22Rv1 (cell line): ENCODE results near the gene CHTF18.
A peak's percentile ranks its signal among the peaks of the same experiment; 100 is the strongest.

ENCODE experiments used
- H3K27ac ChIP-seq: fragments of 450-650 bp; 2 replicates; pipeline ENCODE4 v1.5.1; 2017
- ZFX ChIP-seq: fragments of 450-650 bp; IDR thresholded peaks from 2 replicates; pipeline ENCODE4 v1.6.1; 2017; ENCODE audit warnings: antibody characterized with exemption, borderline replicate concordance
- TF ChIP-seq, protein P1 (sequence below): fragments of 450-650 bp; IDR thresholded peaks from 2 replicates; pipeline ENCODE4 v1.5.1; 2017; ENCODE audit warnings: mild to moderate bottlenecking

CHTF18 gene

GRCh38 chr16:804193-805048 lies 16.0 kb downstream of the CHTF18 start:
- no peak overlapping the region for H3K27ac ChIP-seq
- no peak for TF ChIP-seq ZFX
- TF ChIP-seq, protein P1, sequence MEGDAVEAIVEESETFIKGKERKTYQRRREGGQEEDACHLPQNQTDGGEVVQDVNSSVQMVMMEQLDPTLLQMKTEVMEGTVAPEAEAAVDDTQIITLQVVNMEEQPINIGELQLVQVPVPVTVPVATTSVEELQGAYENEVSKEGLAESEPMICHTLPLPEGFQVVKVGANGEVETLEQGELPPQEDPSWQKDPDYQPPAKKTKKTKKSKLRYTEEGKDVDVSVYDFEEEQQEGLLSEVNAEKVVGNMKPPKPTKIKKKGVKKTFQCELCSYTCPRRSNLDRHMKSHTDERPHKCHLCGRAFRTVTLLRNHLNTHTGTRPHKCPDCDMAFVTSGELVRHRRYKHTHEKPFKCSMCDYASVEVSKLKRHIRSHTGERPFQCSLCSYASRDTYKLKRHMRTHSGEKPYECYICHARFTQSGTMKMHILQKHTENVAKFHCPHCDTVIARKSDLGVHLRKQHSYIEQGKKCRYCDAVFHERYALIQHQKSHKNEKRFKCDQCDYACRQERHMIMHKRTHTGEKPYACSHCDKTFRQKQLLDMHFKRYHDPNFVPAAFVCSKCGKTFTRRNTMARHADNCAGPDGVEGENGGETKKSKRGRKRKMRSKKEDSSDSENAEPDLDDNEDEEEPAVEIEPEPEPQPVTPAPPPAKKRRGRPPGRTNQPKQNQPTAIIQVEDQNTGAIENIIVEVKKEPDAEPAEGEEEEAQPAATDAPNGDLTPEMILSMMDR = no peak

- no peak overlapping the region for H3K27ac ChIP-seq
- no peak for TF ChIP-seq ZFX
- TF ChIP-seq, protein P1 = no peak
Measured at GRCh38 chr16:805474-805873, 17.1 kb downstream of the CHTF18 start.

GRCh38 chr16:807347-808084 lies 19.1 kb downstream of the CHTF18 start:
- H3K27ac ChIP-seq = peak overlapping the region; percentile 87
- no peak for TF ChIP-seq ZFX
- TF ChIP-seq, protein P1 = no peak

DNA sequence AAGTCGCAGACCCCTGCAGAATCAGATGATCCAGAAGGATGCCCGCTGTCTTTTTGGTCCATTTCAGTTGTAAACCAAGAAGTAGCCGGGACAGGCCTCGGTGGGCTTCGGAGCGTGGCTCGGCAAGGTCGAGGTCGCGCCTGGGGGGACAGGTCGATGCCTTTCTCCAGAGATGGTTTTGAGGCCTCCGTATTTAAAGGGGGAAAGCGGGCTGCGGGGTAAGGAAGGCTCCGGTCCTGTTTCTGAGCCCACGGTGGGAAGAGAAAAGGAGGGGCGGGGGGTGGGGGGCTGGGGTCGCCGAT lies 19.6 kb downstream of the CHTF18 start:
- H3K27ac ChIP-seq = peak overlapping the region; percentile 87; the same call in 1 of the 2 replicates
- TF ChIP-seq, protein P1 = no peak
- no peak for TF ChIP-seq ZFX

DNA sequence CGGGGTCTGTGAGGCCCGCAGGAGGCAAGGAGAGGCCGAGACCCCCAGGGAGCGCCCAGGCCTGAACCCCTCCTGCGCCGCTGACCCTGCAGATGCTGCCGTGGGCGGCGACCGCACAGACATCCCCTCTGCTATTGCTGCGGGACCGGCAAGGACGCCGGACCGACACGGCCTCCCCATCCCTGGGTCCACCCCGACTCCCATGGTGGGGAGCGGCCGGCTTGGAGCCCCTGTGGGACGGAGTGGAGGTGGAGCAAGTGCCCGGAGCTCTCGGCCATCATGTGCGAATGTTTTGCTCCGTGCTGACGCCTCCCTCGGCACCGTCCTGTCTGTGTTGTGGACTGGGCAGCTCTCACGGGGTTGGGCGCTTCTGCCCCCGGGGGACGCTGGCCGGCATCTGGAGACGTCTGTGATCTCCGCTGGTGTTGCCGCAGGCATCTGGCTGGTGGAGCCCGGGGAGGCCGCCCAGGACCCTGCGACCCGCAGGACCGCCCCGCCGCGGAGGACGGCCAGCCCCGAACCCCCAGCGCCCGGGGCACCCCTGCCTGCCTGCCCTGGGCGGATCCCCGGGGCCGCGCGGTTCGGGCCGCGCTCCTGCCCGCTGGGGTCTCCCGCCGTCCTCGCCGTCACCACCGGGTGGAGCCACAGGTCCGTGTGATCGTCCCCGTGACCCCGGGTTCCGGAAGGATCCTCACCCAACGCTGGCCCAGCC lies 24.9 kb downstream of the CHTF18 start:
- no peak for TF ChIP-seq ZFX
- TF ChIP-seq, protein P1 = peak; percentile 74
- H3K27ac ChIP-seq = no peak overlapping the region

DNA sequence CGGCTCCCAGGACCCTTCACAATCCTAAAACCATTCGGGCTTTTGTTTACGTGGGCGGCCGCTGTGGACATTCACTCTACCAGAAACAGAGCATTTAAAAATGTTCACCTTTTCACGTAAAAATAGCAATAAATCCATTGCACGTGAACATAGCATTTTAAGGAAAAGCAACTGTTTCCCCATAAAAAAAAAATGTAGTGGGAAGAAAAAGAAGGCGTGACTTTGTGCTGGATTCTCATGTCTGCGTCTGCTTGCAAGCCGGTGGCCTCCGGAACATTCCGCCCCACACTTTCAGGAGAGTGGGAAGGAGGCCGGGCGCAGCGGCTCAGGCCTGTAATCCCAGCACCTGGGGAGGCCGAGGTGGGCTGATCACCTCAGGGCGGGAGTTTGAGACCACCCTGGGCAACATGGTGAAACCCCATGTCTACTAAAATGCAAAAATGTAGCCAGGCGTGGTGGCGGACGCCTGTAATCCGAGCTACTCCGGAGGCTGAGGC lies 25.5 kb downstream of the CHTF18 start:
- TF ChIP-seq, protein P1 = peak; percentile 39
- no peak for TF ChIP-seq ZFX
- no peak overlapping the region for H3K27ac ChIP-seq
